GM19238 (cell line): ENCODE data around the gene GYS2.
"Not testable (repeated sequence)": the region's sequence is repeated elsewhere in the genome, so short reads cannot be mapped to it uniquely, and the experiment has no call there.

Experiments
- DNase-seq: peaks from one replicate; pipeline ENCODE4 v3.0.0; 2011; ENCODE audit warnings: low spot score; ENCODE audit not compliant: insufficient read length

Gene GYS2

DNA sequence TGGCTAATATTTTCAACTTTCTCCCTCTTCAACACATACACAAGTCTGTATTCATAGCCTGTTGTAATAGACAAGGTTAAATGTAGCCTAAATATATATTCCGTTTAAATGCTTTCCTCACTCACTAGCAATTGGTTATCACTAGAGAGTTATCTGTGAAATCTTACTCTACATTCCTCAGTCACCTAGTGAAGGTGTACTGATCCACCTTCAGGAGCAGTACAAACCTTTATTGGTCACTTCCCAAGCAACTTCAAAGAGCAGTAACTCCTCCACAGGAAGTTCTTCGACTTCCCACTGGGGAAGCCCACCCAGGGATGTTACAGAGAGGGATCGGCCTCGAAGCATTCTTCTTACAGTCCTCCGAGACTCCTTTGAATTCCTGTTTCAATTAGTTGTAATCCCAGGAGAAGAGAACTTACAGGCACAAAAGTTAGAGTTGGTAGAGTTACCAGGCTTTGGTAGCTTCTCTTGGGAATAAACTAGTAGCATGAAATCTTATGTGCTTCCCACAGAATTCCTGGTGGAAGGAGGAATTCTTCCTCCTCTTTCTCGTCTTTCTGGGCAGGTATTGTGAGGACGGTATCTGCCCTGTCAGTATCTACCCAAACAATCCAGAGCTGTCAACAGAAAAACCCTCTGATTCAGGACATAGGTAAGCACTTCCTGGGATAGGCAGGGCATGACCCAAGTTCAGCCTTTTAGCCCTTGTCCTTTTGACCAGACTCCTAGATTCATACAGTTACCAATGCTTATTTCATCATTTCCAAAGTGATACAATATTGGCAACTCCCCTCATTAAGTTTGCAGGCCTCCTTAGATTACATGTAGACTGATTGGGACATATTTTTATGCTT lies at the start of gene GYS2:
Gene GYS2 (minus strand): TSS at position 603 of the 857 bp plus-strand sequence. CDS start 255 bp downstream, at position 348.
- DNase-seq = no peak

DNA sequence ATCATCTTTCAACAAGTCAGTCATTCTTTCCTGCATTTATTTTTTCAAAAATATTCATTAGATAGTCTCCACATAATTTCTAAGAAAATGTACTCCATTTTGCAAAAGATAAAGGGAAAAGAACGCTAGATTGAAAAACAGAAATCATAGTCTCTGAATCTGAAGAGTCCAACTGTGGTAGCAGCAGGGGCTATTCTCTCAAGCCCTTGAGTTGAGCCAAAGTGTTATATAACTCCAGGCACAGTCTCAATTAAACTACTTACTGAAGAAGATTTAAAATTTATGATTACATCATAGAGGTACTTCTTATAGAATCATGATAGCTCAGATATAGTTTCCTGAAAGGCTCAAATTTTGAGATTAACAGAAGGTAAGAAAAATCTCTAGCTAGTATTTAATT lies 47.2 kb upstream of the GYS2 start:
- no peak for DNase-seq

DNA sequence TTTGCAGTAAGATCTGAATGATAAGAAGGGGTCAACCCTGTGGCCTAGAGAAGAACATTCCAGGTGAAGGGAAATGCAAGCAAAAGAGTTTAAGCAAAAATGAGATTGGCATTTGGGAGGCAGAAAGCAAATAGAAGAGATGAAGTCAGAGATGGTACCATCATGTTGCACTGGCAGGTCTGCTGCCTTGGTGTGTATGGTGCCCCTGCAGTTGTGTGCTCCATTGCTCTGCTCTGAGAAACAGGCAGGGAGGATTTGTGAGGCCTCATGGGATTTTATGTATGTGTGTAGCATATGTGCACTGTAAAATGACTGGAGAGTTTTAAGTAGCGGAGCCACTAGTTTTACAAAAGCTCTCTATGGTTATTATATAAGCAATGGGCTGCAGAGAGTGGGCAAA lies 46.4 kb upstream of the GYS2 start:
- DNase-seq = no peak

DNA sequence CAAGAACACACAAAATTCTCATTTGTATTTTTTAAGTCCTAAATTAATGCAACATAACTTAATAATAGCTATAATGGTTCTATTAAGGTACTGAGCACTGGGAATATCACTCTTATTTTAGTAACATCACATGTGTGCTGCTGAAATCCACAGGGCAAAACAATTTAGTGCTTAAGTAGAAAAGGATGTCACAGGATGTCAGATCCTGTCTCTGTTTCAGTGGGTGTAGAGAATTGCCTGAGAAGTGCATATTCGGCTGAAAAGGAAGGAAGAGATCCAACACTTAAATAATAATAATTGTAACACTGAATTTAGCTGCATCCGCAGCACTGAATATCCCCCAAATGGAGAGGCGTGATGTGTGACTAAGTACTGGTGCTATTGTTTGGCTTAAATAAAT lies 44.4 kb upstream of the GYS2 start:
- no peak for DNase-seq

DNA sequence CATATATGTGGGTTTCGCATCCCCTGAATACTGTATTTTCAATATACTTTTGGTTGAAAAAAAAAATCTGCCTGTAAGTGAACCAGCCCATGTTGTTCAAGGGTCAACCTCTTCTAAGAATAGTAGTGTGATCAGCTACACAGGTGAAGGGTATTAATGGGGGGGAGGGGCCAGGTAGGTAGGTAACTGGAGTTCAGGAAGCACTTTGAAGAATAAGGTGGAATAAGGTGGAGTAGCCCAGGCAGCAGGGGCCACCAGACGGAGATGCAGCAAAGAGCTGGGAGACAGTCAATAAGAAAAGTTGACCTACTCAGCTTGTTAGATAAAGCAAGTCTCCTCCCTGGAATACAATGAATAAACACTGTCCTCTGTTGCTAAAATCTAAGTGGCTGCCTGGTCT lies 43.7 kb upstream of the GYS2 start:
- DNase-seq = no peak

DNA sequence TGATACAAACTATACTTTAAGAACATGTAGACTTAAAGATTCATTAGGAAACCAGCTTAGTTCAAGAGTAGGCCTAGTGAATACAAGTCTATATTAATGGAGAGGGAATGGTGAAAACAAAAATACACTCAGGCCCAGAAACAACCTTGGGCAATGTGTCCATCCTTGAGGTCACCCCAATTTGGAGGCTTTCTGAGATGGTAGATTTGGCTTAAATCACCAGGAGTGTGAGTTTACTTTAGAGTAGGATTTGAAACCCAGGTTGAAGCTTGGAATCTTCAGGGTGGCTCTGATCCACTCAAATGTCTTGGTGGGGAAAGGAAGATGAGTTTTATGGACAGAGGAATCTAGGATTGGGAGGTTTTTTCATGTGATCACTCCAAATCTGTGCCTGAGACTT lies 42.5 kb upstream of the GYS2 start:
- no peak for DNase-seq

DNA sequence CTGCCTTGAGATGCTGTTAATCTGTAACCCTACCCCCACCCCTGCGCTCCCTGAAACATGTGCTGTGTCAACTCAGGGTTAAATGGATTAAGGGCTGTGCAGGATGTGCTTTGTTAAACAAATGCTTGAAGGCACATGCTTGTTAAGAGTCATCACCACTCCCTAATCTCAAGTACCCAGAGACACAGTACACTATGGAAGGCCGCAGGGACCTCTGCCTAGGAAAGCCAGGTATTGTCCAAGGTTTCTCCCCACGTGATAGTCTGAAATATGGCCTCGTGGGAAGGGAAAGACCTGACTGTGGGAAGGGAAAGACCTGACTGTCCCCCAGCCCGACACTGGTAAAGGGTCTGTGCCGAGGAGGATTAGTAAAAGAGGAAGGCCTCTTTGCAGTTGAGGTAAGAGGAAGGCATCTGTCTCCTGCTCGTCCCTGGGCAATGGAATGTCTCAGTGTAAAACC lies 40.4 kb upstream of the GYS2 start:
- not testable (repeated sequence) for DNase-seq

DNA sequence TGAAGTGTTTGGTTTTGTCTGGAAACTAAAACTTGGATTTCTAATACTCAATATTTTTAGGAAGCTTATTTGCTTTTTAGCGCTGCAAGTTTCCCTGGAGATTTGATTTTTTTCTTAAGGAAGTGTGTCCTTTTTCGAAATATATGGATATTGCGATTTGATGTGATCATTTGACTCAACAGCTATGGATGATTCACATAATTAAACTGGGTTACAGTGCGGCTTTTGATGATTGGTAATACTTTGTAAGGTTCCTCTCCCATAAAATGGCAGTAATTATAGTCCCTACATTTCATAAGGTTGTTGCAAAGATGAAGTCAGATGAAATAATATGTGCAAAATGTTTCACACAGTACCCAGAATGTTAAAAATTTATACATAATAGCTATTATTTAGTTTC lies 39.9 kb upstream of the GYS2 start:
- DNase-seq = no peak

DNA sequence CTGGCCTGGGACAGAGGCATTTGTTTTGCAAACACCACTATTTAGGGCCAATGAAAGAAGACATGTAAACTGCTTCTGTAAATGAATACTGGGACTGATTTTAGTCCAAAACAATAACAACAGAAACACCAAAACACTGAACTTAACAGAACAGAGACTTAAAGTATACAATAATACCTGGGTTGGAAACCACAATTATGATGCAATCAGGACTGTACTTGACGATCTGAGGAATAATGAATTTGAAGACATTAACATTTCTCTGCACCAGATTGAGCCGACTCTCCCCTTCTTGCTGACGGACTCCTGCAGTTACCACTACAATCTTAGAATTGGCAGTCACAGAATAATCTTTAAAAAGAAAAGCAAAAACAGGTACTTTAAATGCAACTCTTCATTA lies 39.1 kb upstream of the GYS2 start:
- DNase-seq = no peak

DNA sequence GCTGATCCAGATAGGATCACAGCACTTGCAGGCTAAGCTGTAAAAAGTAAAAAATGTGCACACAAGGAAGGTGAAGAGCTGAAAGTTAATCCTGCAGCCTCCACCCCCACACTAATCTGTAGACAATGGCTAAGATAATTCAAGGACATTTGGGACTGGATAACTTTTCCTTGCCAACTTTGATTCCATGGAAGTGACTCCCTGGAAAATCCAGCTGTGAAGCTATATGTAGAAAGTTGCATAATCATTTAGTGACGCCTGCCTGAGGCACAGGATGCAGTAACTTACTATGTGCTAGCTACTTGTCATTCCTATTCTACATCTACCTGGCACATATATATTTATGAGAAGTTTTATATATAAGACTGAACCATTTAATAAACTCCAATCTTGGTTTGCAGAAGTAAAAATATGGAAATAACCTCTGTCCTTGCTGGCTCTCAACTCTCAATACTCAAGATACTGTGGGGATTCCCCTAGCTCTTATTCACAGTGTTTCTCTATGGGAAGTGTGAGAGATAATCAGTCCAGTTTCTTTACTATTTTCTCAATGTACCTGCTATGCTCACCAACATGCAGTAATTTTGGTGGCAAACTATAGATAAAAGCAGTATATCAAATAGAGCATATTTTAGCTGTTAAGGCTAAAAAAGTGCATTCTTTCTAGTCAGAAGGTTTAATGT lies 38.2 kb upstream of the GYS2 start:
- no peak for DNase-seq

DNA sequence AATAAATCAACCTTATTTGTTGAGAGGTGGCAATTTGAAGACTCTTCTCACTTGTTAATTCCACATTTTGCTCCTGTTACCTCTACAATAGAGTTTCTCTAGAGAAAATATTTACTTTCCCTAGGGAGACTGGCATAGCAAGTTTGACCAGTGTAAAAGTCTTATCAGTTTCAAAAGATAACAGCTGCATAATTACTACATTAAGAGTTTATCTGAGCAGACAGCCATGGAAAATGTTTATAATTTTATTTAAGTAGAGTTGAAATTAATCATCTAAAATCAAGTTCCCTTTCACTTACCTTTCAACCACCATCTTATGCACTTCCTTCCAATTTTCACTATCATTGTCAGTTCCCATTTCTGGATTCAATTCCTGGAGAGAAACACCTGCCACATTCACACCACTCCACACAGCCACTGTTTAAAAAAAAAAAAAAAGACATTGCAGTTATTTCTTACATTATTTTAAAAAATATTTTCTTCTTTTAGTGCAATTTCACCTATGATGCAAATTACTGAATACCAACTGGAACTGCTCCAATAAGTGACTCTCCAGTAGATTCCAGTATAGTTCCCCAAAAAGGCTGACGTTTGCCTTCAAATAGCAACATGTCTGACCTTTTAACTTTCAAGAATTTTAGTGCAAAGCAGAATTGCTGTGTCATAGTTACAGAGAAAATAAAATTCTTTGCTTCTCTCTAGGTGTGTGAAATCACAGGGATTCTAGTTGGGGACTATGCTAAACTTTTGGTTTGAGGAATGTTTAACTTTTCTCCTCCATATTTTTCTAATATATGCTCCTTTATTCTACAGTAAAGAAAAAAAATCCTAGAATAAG lies 33.6 kb upstream of the GYS2 start:
- DNase-seq = no peak

DNA sequence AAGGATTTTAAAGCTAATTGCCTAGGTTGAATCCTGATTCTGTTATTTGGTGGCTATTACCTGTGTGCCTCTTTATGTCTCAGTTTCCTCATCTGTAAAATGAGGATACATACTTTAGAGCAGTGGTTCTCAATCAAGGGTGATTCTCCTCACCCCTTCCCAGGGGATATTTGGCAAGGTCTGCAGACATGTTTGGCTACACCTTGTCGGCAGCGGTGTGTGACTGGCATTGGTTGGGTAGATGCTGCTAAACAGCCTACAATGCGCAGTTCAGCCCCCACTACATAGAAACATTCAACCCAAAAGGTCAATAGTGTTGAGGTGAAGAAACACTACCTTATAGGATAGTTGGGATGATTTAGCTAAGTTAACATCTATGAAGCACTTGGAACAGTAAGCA lies 29.6 kb upstream of the GYS2 start:
- DNase-seq = no peak

DNA sequence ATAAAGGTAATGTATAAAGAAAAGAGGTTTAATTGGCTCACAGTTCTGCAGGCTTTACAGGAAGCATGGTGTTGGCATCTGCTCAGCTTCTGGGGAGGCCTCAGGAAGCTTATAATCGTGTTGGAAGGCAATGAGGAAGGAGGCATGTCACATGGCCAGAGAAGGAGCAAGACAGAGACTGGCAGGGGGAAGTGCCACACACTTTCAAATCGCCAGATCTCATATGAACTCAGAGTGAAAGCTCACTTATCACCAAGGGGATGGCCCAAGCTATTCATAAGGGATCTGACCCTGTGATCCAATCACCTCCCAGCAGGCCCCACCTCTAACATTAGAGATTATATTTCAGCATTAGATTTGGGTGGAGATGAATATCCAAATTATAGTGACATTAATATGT lies 26.7 kb upstream of the GYS2 start:
- no peak for DNase-seq

DNA sequence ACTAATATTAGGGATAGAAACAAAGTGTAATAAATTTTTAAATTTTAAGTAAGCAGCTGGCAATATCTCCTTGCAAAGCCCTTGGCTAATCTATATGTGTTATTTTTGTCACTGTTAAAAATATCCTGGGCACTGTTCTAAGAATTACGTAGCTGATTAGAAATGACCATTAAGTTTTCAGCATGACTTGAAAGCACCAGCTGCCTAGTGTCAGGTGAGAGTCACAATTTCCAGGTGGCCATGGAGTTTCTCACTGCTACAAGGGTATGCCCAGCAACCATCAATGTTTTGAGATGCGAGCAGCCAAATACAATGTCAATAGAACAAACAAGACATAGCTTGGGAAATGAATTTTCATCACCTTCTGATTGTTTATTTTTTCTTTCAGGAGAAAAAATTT lies 23.3 kb upstream of the GYS2 start:
- no peak for DNase-seq

DNA sequence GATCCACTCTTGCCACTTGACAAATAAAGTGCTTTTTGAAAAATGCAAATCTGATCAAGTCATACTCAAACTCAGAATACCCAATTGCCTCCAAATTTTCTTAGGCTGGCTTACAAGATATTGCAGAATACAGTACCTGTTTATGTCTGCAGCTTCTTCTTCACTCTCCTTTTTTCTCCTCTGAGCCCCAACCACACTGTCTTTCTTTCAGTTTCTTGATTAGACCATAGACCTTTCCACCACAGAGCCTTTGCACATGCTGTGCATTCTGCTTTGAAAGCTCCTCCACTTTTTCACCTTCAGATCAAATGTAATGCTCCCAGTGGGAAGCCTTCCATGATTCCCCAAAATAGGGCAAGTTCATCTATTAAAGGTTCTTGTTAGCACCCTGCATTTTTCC lies 13.9 kb upstream of the GYS2 start:
- no peak for DNase-seq

DNA sequence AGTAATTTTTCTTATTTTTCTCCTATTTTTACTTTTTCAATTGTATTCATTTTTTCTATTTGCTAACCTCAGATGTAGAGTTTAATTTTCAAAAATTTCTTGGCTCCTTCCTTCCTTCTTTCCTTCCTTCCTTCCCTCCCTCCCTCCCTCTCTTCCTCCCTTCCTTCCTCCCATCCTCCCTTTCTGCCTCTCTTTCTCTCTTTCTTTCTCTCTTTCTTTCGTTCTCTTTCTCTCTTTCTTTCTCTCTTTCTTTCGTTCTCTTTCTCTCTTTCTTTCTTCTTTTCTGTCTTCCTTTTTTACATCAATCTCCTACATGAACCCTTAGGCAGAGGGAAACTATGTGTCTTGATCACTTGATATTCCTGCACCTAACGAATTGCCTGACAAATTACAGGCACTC lies 12.4 kb upstream of the GYS2 start:
- DNase-seq = no peak

DNA sequence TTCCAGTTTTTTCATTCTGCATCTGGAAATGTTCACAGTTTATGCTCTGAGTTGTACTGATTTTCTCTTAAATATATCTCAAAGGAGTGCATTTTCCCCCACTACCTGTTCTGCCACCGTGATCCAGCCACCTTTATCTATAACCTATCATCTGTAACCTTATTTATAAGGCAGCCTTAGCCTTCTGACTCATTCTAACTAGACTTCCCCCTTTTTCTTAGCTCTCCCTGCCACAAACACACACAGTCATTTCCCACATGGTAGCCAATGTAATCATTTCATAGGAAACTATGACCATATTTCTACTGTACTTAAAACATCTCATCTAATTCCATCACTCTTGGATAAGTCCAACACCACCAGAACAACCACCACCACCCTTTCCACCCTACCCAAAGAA lies 10.8 kb upstream of the GYS2 start:
- no peak for DNase-seq

DNA sequence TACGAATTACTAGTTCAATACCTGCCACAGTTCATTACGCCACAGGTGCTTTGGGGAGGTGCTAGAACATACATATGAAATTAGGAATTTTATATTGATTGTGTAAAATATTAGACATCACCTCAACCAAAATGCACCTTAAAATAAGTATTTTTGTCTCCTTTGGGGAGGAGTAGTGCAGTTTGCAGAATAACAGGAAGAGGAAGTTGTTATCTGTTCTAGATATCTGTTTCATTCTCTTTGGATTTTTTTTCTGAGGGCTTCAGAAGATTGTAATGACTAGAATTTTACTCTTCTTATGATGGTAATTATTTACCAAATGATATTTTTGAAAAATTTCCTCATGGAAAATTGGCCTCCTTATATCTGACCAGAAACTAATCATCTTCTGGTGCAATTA lies 9.9 kb upstream of the GYS2 start:
- DNase-seq = no peak

DNA sequence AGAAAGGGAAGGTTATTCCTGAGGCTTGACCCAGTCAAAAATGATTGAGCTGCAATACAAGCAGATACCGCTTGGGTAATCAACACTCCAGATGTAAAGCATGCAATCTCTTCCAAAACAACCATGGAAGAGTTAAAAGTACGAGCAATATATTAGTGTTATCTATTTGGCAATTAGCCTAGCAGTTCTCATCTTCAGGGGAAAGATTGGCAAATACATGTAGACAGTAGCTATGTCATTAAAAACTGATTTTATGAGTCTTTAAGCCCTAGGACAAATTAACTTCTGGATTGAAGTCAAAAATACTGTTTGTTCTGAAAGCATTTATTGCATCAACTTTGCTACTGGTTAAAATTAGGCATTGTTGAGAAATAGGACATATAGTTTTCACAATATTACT lies 9.3 kb upstream of the GYS2 start:
- DNase-seq = no peak

DNA sequence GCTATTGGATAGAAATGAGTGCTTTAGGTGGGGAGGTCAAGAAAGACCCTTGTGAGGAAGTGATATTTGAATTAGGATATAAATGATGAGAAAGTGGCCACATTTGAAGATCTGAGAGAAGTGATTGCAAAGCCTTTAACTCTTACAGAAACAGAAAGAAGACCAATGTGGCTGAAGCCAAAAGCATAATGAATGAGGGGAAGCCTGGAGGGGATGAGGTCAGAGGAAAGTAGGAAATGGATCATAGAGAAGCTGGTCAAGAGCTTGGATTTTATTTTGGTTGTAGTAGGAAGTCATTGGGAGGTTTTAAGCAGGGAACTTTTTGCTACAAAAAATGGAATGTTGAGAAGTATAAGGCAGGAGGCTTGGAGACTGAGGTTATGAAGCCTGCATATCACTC lies 3.5 kb upstream of the GYS2 start:
- no peak for DNase-seq

DNA sequence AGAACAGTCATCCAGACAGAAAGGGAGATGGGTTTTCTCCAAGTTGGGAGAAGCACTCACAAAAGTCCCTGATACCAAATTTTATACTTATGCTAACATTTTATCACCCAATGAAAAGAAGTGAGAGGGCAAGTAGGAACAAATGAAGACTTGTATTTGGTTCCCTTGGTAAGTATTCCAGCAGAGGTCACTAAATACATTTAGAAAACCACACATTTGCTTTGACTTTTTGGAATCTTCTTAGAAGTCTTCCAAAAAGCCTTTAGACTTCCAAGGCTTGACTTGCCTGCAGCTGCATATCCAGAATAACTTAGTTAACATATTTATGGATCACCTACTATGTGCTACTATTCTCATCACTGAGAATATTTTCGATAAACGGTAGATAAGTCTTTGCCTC lies 3.1 kb upstream of the GYS2 start:
- DNase-seq = no peak

DNA sequence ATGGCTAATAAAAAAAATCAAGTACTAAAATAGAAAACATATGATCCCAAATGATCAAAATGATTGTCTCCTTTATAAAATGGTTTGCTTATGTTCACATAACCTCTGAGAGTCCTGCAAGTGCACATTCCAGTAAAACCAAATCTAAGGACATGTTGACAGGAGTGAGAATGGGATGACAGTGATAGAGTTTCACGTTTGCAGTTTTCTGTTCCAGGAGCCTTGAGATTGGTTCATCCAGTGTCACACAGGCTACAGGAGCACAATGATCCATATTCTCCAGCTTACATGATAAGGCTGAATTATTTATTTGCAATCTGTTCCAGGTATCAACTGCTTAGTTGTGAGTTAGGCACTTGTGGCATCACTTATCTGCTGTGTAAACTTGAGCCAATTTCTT lies 1.5 kb upstream of the GYS2 start:
- no peak for DNase-seq
